OCI-LY3 (cell line): ENCODE measurements around the gene MVD.

ENCODE experiments used
- CTCF ChIP-seq: fragments of 200-600, 300-600 bp; sonication (generic); IDR thresholded peaks from 2 replicates; pipeline ENCODE4 v1.5.1; 2014; ENCODE audit warnings: antibody characterized with exemption, low read length, low read depth
- EZH2phosphoT487 ChIP-seq: fragments of 200-600 bp; shearing (Covaris generic); IDR thresholded peaks from 2 replicates; pipeline ENCODE4 v1.6.1; 2018; ENCODE audit warnings: antibody characterized with exemption, mixed run types, low read depth

GRCh38 chr16:88619859-88620815, 42.8 kb downstream of the MVD start:
- no peak for TF ChIP-seq CTCF
- no peak for TF ChIP-seq EZH2phosphoT487
